Neural crest cell (in vitro differentiated cells): ENCODE results near the gene STK4. TPM values are rescaled to one million over a fixed set of nuclear protein-coding genes. Genes with fewer than 3 reads are reported as not detected.

Experiments used
- DNase-seq: peaks from one replicate; pipeline ENCODE4 v3.0.0; 2021; ENCODE audit warnings: low read depth, mixed read lengths, low spot score
- H3K27ac Mint-ChIP-seq: one replicate; pipeline ENCODE4 v1.8.0; 2021; ENCODE audit warnings: mild to moderate bottlenecking, mixed read lengths; ENCODE audit not compliant: unreplicated experiment
- H3K27me3 Mint-ChIP-seq: 2 replicates; pipeline ENCODE4 v1.8.0; 2021; ENCODE audit warnings: low read depth, mild to moderate bottlenecking, mixed read lengths
- H3K36me3 Mint-ChIP-seq: 2 replicates; pipeline ENCODE4 v1.8.0; 2021; ENCODE audit warnings: low read depth, mild to moderate bottlenecking, mixed read lengths
- H3K4me1 Mint-ChIP-seq: 2 replicates; pipeline ENCODE4 v1.8.0; 2021; ENCODE audit warnings: mixed read lengths
- H3K4me3 Mint-ChIP-seq: one replicate; pipeline ENCODE4 v1.8.0; 2021; ENCODE audit warnings: mild to moderate bottlenecking, mixed read lengths
- H3K9me3 Mint-ChIP-seq: 2 replicates; pipeline ENCODE4 v1.8.0; 2021; ENCODE audit warnings: mixed read lengths
- CTCF ChIP-seq: fragments of 200-600 bp; sonication (generic); conservative IDR thresholded peaks from 2 replicates; pipeline ENCODE4 v1.5.0; 2021; ENCODE audit warnings: antibody characterized with exemption, mild to moderate bottlenecking
- total RNA-seq: library from RNA; stranded (reverse); gene quantifications from 2 replicates; pipeline ENCODE4 v1.2.1, GENCODE V29; 2021

The STK4 gene
- total RNA-seq, 1 donor from 2014 or later, result 41.2 TPM

- peaks cover 33% of the 10 kb centered on the region for H3K27me3 Mint-ChIP-seq
- no peak for TF ChIP-seq CTCF
- no peaks in the 10 kb centered on the region for H3K9me3 Mint-ChIP-seq
- H3K36me3 Mint-ChIP-seq, result no peaks in the 10 kb centered on the region
- H3K27ac Mint-ChIP-seq, result no peak overlapping the region
- DNase-seq, result no peak
- H3K4me1 Mint-ChIP-seq, result no peaks in the 10 kb centered on the region
- H3K4me3 Mint-ChIP-seq, result no peak overlapping the region
Observed at GRCh38 chr20:45113865-45114264, 147.6 kb downstream of the STK4 start.

- TF ChIP-seq CTCF, result no peak
- Mint-ChIP-seq H3K9me3 (no peaks in the 10 kb centered on the region), H3K27me3 (peaks cover 34% of the 10 kb centered on the region), H3K36me3 (no peaks in the 10 kb centered on the region), H3K4me3 (no peak within 1 kb of the TSS), H3K27ac (no peak within 1 kb of the TSS), H3K4me1 (no peaks in the 10 kb centered on the region)
- no peak for DNase-seq
Observed at GRCh38 chr20:45114465-45115385, 148.4 kb downstream of the STK4 start, which contains the start of gene WFDC5. TSS of gene WFDC5 (minus strand) at chr20:45115174. CDS start at chr20:45115083, 91 bp downstream.

GRCh38 chr20:45115386-45115774, 149.1 kb downstream of the STK4 start:
- H3K9me3 Mint-ChIP-seq, result no peaks in the 10 kb centered on the region
- H3K4me3 Mint-ChIP-seq, result no peak overlapping the region
- H3K4me1 Mint-ChIP-seq, result no peaks in the 10 kb centered on the region
- DNase-seq, result no peak
- no peak overlapping the region for H3K27ac Mint-ChIP-seq
- H3K27me3 Mint-ChIP-seq, result peaks cover 38% of the 10 kb centered on the region
- no peak for TF ChIP-seq CTCF
- no peaks in the 10 kb centered on the region for H3K36me3 Mint-ChIP-seq

- peaks cover 41% of the 10 kb centered on the region for H3K27me3 Mint-ChIP-seq
- no peak overlapping the region for H3K27ac Mint-ChIP-seq
- no peak overlapping the region for H3K4me3 Mint-ChIP-seq
- no peak for TF ChIP-seq CTCF
- DNase-seq, result no peak
- H3K4me1 Mint-ChIP-seq, result no peaks in the 10 kb centered on the region
- H3K36me3 Mint-ChIP-seq, result no peaks in the 10 kb centered on the region
- no peaks in the 10 kb centered on the region for H3K9me3 Mint-ChIP-seq
Observed at GRCh38 chr20:45115829-45116228, 149.5 kb downstream of the STK4 start.

GRCh38 chr20:45117581-45117980, 151.3 kb downstream of the STK4 start:
- no peak overlapping the region for H3K4me3 Mint-ChIP-seq
- H3K27ac Mint-ChIP-seq, result no peak overlapping the region
- H3K36me3 Mint-ChIP-seq, result no peaks in the 10 kb centered on the region
- no peaks in the 10 kb centered on the region for H3K9me3 Mint-ChIP-seq
- TF ChIP-seq CTCF, result no peak
- H3K4me1 Mint-ChIP-seq, result no peaks in the 10 kb centered on the region
- DNase-seq, result no peak
- peaks cover 55% of the 10 kb centered on the region for H3K27me3 Mint-ChIP-seq
